ENCODE results near the gene IFNW1.
A peak's percentile ranks its signal among the peaks of the same experiment; 100 is the strongest.

Gene IFNW1

GRCh38 chr9:21121595-21122251, 19.9 kb downstream of the IFNW1 start:
- no peak for DNase-seq (ENCODE audit: low read depth)

DNA sequence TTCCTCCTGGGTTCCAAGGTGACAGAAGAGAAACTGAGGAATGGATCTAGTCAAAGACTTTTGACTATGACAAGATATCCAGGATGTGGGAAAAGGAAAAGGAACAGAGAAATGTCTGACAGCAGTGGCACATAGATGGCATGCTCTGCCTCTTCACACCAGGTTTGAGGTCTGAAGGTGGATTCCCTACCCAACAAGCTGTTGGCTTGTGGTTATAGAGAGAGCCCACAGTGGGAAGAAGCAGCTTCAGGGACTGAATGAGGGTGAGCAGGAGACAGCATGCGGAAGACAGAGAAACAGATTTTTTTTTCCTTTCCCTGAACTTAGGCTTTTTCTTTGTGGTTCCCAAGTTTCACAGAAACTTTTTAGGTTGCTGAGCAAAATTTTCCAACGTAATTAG, 20.6 kb downstream of the IFNW1 start:
- no peak for DNase-seq (ENCODE audit: low read depth)
- TF ChIP-seq, protein P1, sequence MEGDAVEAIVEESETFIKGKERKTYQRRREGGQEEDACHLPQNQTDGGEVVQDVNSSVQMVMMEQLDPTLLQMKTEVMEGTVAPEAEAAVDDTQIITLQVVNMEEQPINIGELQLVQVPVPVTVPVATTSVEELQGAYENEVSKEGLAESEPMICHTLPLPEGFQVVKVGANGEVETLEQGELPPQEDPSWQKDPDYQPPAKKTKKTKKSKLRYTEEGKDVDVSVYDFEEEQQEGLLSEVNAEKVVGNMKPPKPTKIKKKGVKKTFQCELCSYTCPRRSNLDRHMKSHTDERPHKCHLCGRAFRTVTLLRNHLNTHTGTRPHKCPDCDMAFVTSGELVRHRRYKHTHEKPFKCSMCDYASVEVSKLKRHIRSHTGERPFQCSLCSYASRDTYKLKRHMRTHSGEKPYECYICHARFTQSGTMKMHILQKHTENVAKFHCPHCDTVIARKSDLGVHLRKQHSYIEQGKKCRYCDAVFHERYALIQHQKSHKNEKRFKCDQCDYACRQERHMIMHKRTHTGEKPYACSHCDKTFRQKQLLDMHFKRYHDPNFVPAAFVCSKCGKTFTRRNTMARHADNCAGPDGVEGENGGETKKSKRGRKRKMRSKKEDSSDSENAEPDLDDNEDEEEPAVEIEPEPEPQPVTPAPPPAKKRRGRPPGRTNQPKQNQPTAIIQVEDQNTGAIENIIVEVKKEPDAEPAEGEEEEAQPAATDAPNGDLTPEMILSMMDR (conservative IDR thresholded peaks at IDR 0.05; ENCODE audit: low read depth, low read length), result no peak

More at GRCh38 chr9:21121595-21122251, 19.9 kb downstream of the IFNW1 start:
- TF ChIP-seq, protein P1 (conservative IDR thresholded peaks at IDR 0.05; ENCODE audit: low read depth, low read length), result no peak
- no peak overlapping the region for H3K4me3 ChIP-seq (ENCODE audit: low read depth, low read length)

GRCh38 chr9:21119093-21119770, 22.4 kb downstream of the IFNW1 start:
- no peak for DNase-seq (ENCODE audit: low read depth)
- H3K4me3 ChIP-seq (ENCODE audit: low read depth, low read length), result no peak overlapping the region

More for the DNA sequence above, 20.6 kb downstream of the IFNW1 start:
- no peak overlapping the region for H3K4me3 ChIP-seq (ENCODE audit: low read depth, low read length)

GRCh38 chr9:21114311-21114710, 27.3 kb downstream of the IFNW1 start:
- no peak for DNase-seq (ENCODE audit: low read depth)
- H3K4me3 ChIP-seq (ENCODE audit: low read depth, low read length), result no peak overlapping the region
- TF ChIP-seq, protein P1 (conservative IDR thresholded peaks at IDR 0.05; ENCODE audit: low read depth, low read length), result no peak

More at GRCh38 chr9:21119093-21119770, 22.4 kb downstream of the IFNW1 start:
- TF ChIP-seq, protein P1 (conservative IDR thresholded peaks at IDR 0.05; ENCODE audit: low read depth, low read length), result no peak

DNA sequence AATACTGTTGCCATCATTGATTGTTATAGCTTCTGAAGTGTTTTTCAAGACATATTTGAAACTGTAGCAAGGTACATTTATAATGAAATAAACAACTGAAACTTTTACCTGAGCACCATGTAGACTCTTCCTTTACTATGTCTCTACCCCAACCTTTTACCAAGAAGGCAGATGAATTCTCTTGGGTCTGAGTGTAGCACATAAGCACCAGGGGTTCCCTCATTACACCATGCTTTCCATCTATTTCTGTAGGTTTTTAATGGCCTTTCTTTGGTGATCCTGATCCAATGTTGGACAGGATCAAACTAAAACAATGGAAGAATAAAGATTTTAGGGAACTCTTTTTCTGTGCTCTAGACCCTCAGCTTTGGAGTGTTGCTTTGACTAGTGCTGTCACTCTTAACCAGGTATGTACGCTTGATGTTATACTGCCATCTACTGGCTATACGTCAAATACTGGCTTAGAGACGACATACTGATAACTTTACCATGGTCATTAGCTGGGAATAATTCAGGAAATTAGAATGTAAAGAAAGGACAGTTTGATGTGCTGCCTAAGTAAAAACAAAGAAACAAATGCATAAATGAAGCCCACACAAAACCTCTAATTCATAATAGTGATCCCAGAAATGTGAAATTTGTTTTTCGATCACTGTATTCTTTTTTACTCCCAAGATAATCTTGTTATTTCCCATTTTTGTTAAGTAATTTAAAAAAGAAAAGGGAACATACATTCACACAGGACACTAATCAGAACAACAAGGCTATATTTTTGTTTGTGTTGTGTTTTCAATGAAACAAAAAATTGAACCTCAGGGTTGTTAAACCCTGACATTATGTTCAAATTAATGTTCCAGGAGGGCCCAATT, 30.7 kb downstream of the IFNW1 start:
- peak; percentile 89 for DNase-seq (ENCODE audit: low read depth)
- no peak overlapping the region for H3K4me3 ChIP-seq (ENCODE audit: low read depth, low read length)
- TF ChIP-seq, protein P1 (conservative IDR thresholded peaks at IDR 0.05; ENCODE audit: low read depth, low read length), result peak; percentile 81

DNA sequence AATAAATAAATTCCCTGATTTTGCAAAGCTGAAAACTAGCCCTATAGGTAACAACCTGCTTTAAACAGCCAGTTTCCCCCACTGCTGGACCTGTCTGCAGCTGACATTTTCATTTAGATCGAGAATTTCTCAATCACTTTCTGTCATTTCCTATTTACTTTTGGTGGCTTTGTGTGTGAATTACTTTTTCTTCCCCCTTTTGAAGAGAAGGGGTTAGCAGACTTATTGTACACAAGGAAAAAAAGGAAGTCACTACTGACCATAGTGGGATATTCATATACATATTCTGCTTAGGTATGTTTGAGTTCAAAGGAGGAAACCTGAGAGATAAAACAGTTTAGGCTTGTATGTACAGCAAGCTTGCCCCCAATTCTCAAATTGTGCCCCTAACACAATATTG, 36.8 kb downstream of the IFNW1 start:
- no peak overlapping the region for H3K4me3 ChIP-seq (ENCODE audit: low read depth, low read length)
- no peak for DNase-seq (ENCODE audit: low read depth)
- TF ChIP-seq, protein P1 (conservative IDR thresholded peaks at IDR 0.05; ENCODE audit: low read depth, low read length), result no peak
